Activated B cell treated with CpG ODN at 0.5 μM for 24 hours (primary cell): ENCODE measurements around the gene AP4E1. TPM values are rescaled to one million over a fixed set of nuclear protein-coding genes. Genes with fewer than 3 reads are reported as not detected.

ENCODE experiments used
- ATAC-seq: fragments of 200-7000 bp; cut with Tn5 transposase; one replicate; pipeline ENCODE4 v1.10.0; 2021; ENCODE audit warnings: low read depth, mild to moderate bottlenecking, moderate library complexity
- CTCF ChIA-PET: fragments of 350-600 bp; sonication (Branson Sonifier 250); formaldehyde crosslinking; loops from one replicate; lab custom pipeline; 2021; ENCODE audit warnings: antibody characterized with exemption; lab: Charles Lee
- POLR2A ChIA-PET: fragments of 350-600 bp; sonication (Branson Sonifier 250); formaldehyde crosslinking; loops from one replicate; lab custom pipeline; 2021; ENCODE audit warnings: antibody characterized with exemption; lab: Charles Lee
- DNase-seq: peaks from one replicate; pipeline ENCODE4 v3.0.0; 2022
- H3K27ac Mint-ChIP-seq: one replicate; pipeline ENCODE4 v1.8.0; 2020; ENCODE audit warnings: mixed read lengths
- H3K27me3 Mint-ChIP-seq: one replicate; pipeline ENCODE4 v1.8.0; 2021; ENCODE audit warnings: mixed read lengths
- H3K36me3 Mint-ChIP-seq: one replicate; pipeline ENCODE4 v1.8.0; 2021; ENCODE audit warnings: low read depth, mixed read lengths
- H3K4me1 Mint-ChIP-seq: one replicate; pipeline ENCODE4 v1.8.0; 2021; ENCODE audit warnings: mixed read lengths
- H3K4me3 Mint-ChIP-seq: one replicate; pipeline ENCODE4 v1.8.0; 2020; ENCODE audit warnings: mild to moderate bottlenecking, mixed read lengths
- H3K9me3 Mint-ChIP-seq: one replicate; pipeline ENCODE4 v1.8.0; 2020; ENCODE audit warnings: mixed read lengths
- CTCF ChIP-seq: fragments of 200-600 bp; IDR thresholded peaks from one replicate; pipeline ENCODE4 v1.8.0; 2022; ENCODE audit warnings: antibody characterized with exemption, mild to moderate bottlenecking
- intact Hi-C: fragments of 100-400 bp; cut with micrococcal nuclease; formaldehyde crosslinking; loops from one replicate; pipeline ENCODE4 v1.15.1; 2024
- total RNA-seq: library from RNA; stranded (reverse); gene quantifications from 2 replicates; pipeline ENCODE4 v1.2.3, GENCODE V29; 2022

AP4E1 gene
- total RNA-seq, 1 donor from 2014 or later, result 13.4 TPM

GRCh38 chr15:50933341-50933740, 24.9 kb downstream of the AP4E1 start:
- Mint-ChIP-seq H3K27me3 (no peaks in the 10 kb centered on the region), H3K4me3 (no peak overlapping the region), H3K27ac (no peak overlapping the region), H3K9me3 (no peaks in the 10 kb centered on the region), H3K36me3 (peaks cover 54% of the 10 kb centered on the region), H3K4me1 (peaks cover 3% of the 10 kb centered on the region)
- intact Hi-C loops, result no loop called here
- ChIA-PET CTCF (no interaction called here), POLR2A (no interaction called here)
- DNase-seq, result no peak
- no peak for TF ChIP-seq CTCF
- no peak for ATAC-seq

- Mint-ChIP-seq H3K27me3 (no peaks in the 10 kb centered on the region), H3K4me3 (no peak overlapping the region), H3K27ac (no peak overlapping the region), H3K36me3 (peaks cover 41% of the 10 kb centered on the region), H3K4me1 (no peaks in the 10 kb centered on the region), H3K9me3 (no peaks in the 10 kb centered on the region)
- CTCF ChIA-PET, result no interaction called here
- POLR2A ChIA-PET, result no interaction called here
- no peak for ATAC-seq
- no peak for DNase-seq
- intact Hi-C loops, result no loop called here
- no peak for TF ChIP-seq CTCF
Measured at GRCh38 chr15:50938525-50938924, 30.0 kb downstream of the AP4E1 start.

GRCh38 chr15:50939911-50940310, 31.4 kb downstream of the AP4E1 start:
- Mint-ChIP-seq H3K27me3 (no peaks in the 10 kb centered on the region), H3K4me1 (no peaks in the 10 kb centered on the region), H3K4me3 (no peak overlapping the region), H3K9me3 (no peaks in the 10 kb centered on the region), H3K27ac (no peak overlapping the region), H3K36me3 (peaks cover 50% of the 10 kb centered on the region)
- POLR2A ChIA-PET, result no interaction called here
- intact Hi-C loops, result no loop called here
- no peak for ATAC-seq
- no peak for TF ChIP-seq CTCF
- no peak for DNase-seq
- CTCF ChIA-PET, result no interaction called here

- Mint-ChIP-seq H3K36me3 (peaks cover 50% of the 10 kb centered on the region), H3K9me3 (no peaks in the 10 kb centered on the region), H3K27ac (no peak overlapping the region), H3K27me3 (no peaks in the 10 kb centered on the region), H3K4me3 (no peak overlapping the region), H3K4me1 (no peaks in the 10 kb centered on the region)
- CTCF ChIA-PET, result no interaction called here
- intact Hi-C loops, result no loop called here
- POLR2A ChIA-PET, result no interaction called here
- ATAC-seq, result no peak
- TF ChIP-seq CTCF, result no peak
- DNase-seq, result no peak
Measured at GRCh38 chr15:50940506-50940905, 32.0 kb downstream of the AP4E1 start.

GRCh38 chr15:50943638-50944037, 35.2 kb downstream of the AP4E1 start:
- ChIA-PET CTCF (no interaction called here), POLR2A (no interaction called here)
- Mint-ChIP-seq H3K36me3 (peaks cover 46% of the 10 kb centered on the region), H3K27me3 (no peaks in the 10 kb centered on the region), H3K4me1 (no peaks in the 10 kb centered on the region), H3K27ac (no peak overlapping the region), H3K9me3 (no peaks in the 10 kb centered on the region), H3K4me3 (no peak overlapping the region)
- DNase-seq (no peak), ATAC-seq (no peak)
- no peak for TF ChIP-seq CTCF
- intact Hi-C loops, result no loop called here
